Hematopoietic multipotent progenitor cell treated with erythropoietin and hydrocortisone succinate and interleukin-3 and kit ligand, for 4 days (in vitro differentiated cells): Measurements from ENCODE around the gene RCBTB2.

Experiments used
- DNase-seq: peaks from one replicate; pipeline ENCODE4 v3.0.0-alpha.2; 2015

RCBTB2 gene

GRCh38 chr13:48528720-48529119 is 4.2 kb downstream of the RCBTB2 start:
- no peak for DNase-seq

- no peak for DNase-seq
These were observed 4.9 kb downstream of the RCBTB2 start for GRCh38 chr13:48527955-48528354.

- DNase-seq = no peak
These were observed 6.6 kb downstream of the RCBTB2 start for GRCh38 chr13:48526286-48526685.

GRCh38 chr13:48518083-48518482 is 14.8 kb downstream of the RCBTB2 start:
- DNase-seq = no peak

GRCh38 chr13:48515732-48516131 is 17.1 kb downstream of the RCBTB2 start:
- DNase-seq = no peak

- no peak for DNase-seq
These were observed 18.1 kb downstream of the RCBTB2 start for GRCh38 chr13:48514793-48515192.

GRCh38 chr13:48511621-48512230 is 21.2 kb downstream of the RCBTB2 start:
- DNase-seq = no peak

GRCh38 chr13:48510698-48511097 is 22.2 kb downstream of the RCBTB2 start:
- no peak for DNase-seq

GRCh38 chr13:48508011-48508410 is 24.9 kb downstream of the RCBTB2 start:
- DNase-seq = no peak

GRCh38 chr13:48507021-48507420 is 25.9 kb downstream of the RCBTB2 start:
- no peak for DNase-seq

GRCh38 chr13:48506092-48506701 is 26.7 kb downstream of the RCBTB2 start:
- DNase-seq = no peak

- peak; percentile 92 for DNase-seq
These were observed 27.2 kb downstream of the RCBTB2 start for GRCh38 chr13:48505597-48506091.

GRCh38 chr13:48505012-48505411 is 27.9 kb downstream of the RCBTB2 start:
- DNase-seq = no peak

GRCh38 chr13:48504606-48505005 is 28.3 kb downstream of the RCBTB2 start:
- no peak for DNase-seq

- no peak for DNase-seq
These were observed 30.1 kb downstream of the RCBTB2 start for GRCh38 chr13:48502601-48503319.

GRCh38 chr13:48501705-48502104 is 31.2 kb downstream of the RCBTB2 start:
- no peak for DNase-seq

GRCh38 chr13:48500652-48501197 is 32.2 kb downstream of the RCBTB2 start:
- peak; percentile 88 for DNase-seq

- no peak for DNase-seq
These were observed 35.2 kb downstream of the RCBTB2 start for GRCh38 chr13:48497669-48498068.

GRCh38 chr13:48496271-48497161 is 36.4 kb downstream of the RCBTB2 start:
- DNase-seq = peak; percentile 45

- no peak for DNase-seq
These were observed 38.0 kb downstream of the RCBTB2 start for GRCh38 chr13:48494874-48495273.

GRCh38 chr13:48493851-48494250 is 39.0 kb downstream of the RCBTB2 start:
- no peak for DNase-seq

GRCh38 chr13:48493066-48493765 is 39.7 kb downstream of the RCBTB2 start:
- no peak for DNase-seq
